ENCODE measurements around the gene RASA3.
"Not testable (repeated sequence)": the region's sequence is repeated elsewhere in the genome, so short reads cannot be mapped to it uniquely, and the experiment has no call there.

RASA3 gene

GRCh38 chr13:114140906-114141250 is 8.5 kb upstream of the RASA3 start:
- peak; percentile 51 for DNase-seq

GRCh38 chr13:114140131-114140905 is 7.9 kb upstream of the RASA3 start:
- DNase-seq = no peak

GRCh38 chr13:114136576-114136975 is 4.2 kb upstream of the RASA3 start:
- DNase-seq = no peak

- no peak for DNase-seq
These were observed 3.3 kb upstream of the RASA3 start for GRCh38 chr13:114135731-114136171.

GRCh38 chr13:114134944-114135610 is 2.7 kb upstream of the RASA3 start:
- DNase-seq = no peak

- DNase-seq = no peak
These were observed 1.9 kb upstream of the RASA3 start for GRCh38 chr13:114134111-114134943.

GRCh38 chr13:114133552-114133951 is 1.1 kb upstream of the RASA3 start:
- not testable (repeated sequence) for DNase-seq

- DNase-seq = not testable (repeated sequence)
These were observed 703 bp upstream of the RASA3 start for GRCh38 chr13:114133126-114133525.

- peak; percentile 50 for DNase-seq
These were observed 622 bp downstream of the RASA3 start for GRCh38 chr13:114131583-114132418.

- DNase-seq = peak; percentile 45
These were observed 1.4 kb downstream of the RASA3 start for GRCh38 chr13:114130837-114131582.

- no peak for DNase-seq
These were observed 2.1 kb downstream of the RASA3 start for GRCh38 chr13:114130131-114130836.

GRCh38 chr13:114129649-114130062 is 2.8 kb downstream of the RASA3 start:
- DNase-seq = no peak

GRCh38 chr13:114128624-114129522 is 3.5 kb downstream of the RASA3 start:
- DNase-seq = no peak

GRCh38 chr13:114128348-114128623 is 4.1 kb downstream of the RASA3 start:
- DNase-seq = no peak

GRCh38 chr13:114127473-114128347 is 4.7 kb downstream of the RASA3 start:
- DNase-seq = no peak

GRCh38 chr13:114126789-114127472 is 5.5 kb downstream of the RASA3 start:
- DNase-seq = no peak

- not testable (repeated sequence) for DNase-seq
These were observed 6.3 kb downstream of the RASA3 start for GRCh38 chr13:114126086-114126485.

- DNase-seq = no peak
These were observed 6.8 kb downstream of the RASA3 start for GRCh38 chr13:114125589-114125988.

- no peak for DNase-seq
These were observed 7.5 kb downstream of the RASA3 start for GRCh38 chr13:114124921-114125320.
